Keratinocyte (primary cell): ENCODE measurements around the gene GPD1. TPM values are rescaled to one million over a fixed set of nuclear protein-coding genes. Genes with fewer than 3 reads are reported as not detected.

Experiments used
- DNase-seq: peaks from one replicate; pipeline ENCODE4 v3.0.0-alpha.2; 2011; ENCODE audit warnings: low read depth, missing footprints, low spot score
- FAIRE-seq: peaks from 2 replicates; lab custom pipeline; 2011; peaks lifted over from hg19 to GRCh38; lab: Jason Lieb, UNC
- H2AFZ ChIP-seq: 2 replicates; pipeline ENCODE4 v1.6.0; 2012; ENCODE audit warnings: low read length, control low read depth, inconsistent platforms; ENCODE audit not compliant: control insufficient read depth
- H3K27ac ChIP-seq: 2 replicates; pipeline ENCODE4 v1.5.1; 2011; ENCODE audit warnings: low read length; ENCODE audit not compliant: control insufficient read depth, insufficient read depth
- H3K27me3 ChIP-seq: 3 replicates; pipeline ENCODE4 v1.6.0; 2011; ENCODE audit warnings: low read length; ENCODE audit not compliant: control insufficient read depth, insufficient read depth; ENCODE audit errors: extremely low read depth
- H3K36me3 ChIP-seq, 2 experiments: 2 replicates in 1 of 2; 3 replicates in 1 of 2; pipeline ENCODE4 v1.5.1; 2011; ENCODE audit warnings: low read length in 2 of 2, mild to moderate bottlenecking in 1 of 2; ENCODE audit not compliant: control insufficient read depth in 2 of 2, insufficient read depth in 2 of 2; ENCODE audit errors: extremely low read depth in 1 of 2
- H3K4me1 ChIP-seq: 3 replicates; pipeline ENCODE4 v1.5.1; 2011; ENCODE audit warnings: low read length; ENCODE audit not compliant: control insufficient read depth, insufficient read depth; ENCODE audit errors: extremely low read depth
- H3K4me2 ChIP-seq: 3 replicates; pipeline ENCODE4 v1.6.0; 2011; ENCODE audit warnings: low read depth, low read length; ENCODE audit not compliant: control insufficient read depth, insufficient read depth; ENCODE audit errors: extremely low read depth
- H3K4me3 ChIP-seq, 3 experiments: fragments of 200-600 bp in 1 of 3; sonication (generic) in 1 of 3; 2 replicates in 2 of 3; 3 replicates in 1 of 3; pipeline ENCODE4 v1.5.1; 2011 to 2016; ENCODE audit warnings: low read length in 3 of 3, mild to moderate bottlenecking in 3 of 3, control low read depth in 2 of 3, inconsistent platforms in 1 of 3, low read depth in 1 of 3, mixed read lengths in 1 of 3, mixed run types in 1 of 3, moderate library complexity in 1 of 3; ENCODE audit not compliant: control insufficient read depth in 2 of 3, insufficient read depth in 2 of 3; ENCODE audit errors: extremely low read depth in 1 of 3
- H3K79me2 ChIP-seq: 2 replicates; pipeline ENCODE4 v1.6.0; 2012; ENCODE audit warnings: low read length; ENCODE audit not compliant: control insufficient read depth, insufficient read depth
- H3K9ac ChIP-seq: 3 replicates; pipeline ENCODE4 v1.6.0; 2011; ENCODE audit warnings: low read length; ENCODE audit not compliant: control insufficient read depth, insufficient read depth; ENCODE audit errors: extremely low read depth
- H3K9me1 ChIP-seq: 3 replicates; pipeline ENCODE4 v1.6.0; 2011; ENCODE audit warnings: low read length; ENCODE audit not compliant: control insufficient read depth, insufficient read depth; ENCODE audit errors: extremely low read depth
- H3K9me3 ChIP-seq: 2 replicates; pipeline ENCODE4 v1.5.1; 2012; ENCODE audit warnings: low read depth, low read length; ENCODE audit not compliant: control insufficient read depth
- H4K20me1 ChIP-seq: 3 replicates; pipeline ENCODE4 v1.6.0; 2011; ENCODE audit warnings: low read length; ENCODE audit not compliant: control insufficient read depth, insufficient read depth; ENCODE audit errors: extremely low read depth
- EZH2 ChIP-seq: IDR thresholded peaks from one replicate; pipeline ENCODE4 v1.6.1; 2012; ENCODE audit warnings: inconsistent platforms, mild to moderate bottlenecking, low read length, moderate library complexity
- dilution Hi-C: fragments of 300-500 bp; cut with MboI; formaldehyde crosslinking; loops from one replicate; pipeline ENCODE4 v1.7.0; 2020; ENCODE audit warnings: low sequenced_read_pairs; ENCODE audit not compliant: extremely low pct_ligation_motif_present
- polyA plus RNA-seq, 5 experiments: library from polyadenylated mRNA; depleted of rRNA in 3 of 5; stranded (reverse) in 3 of 5; stranded (forward) in 1 of 5; unstranded in 1 of 5; fragments of >200 nt; gene quantifications; 1 replicate in 1 of 5; 2 replicates in 3 of 5; 3 replicates in 1 of 5; pipeline versions ENCODE4 v1.2.1 to v1.2.3, GENCODE V29; 2011 to 2012; ENCODE audit warnings: missing spikeins in 2 of 5, low read depth in 1 of 5, low replicate concordance in 1 of 5
- TF ChIP-seq, protein P1 (sequence below), 3 experiments: IDR thresholded peaks in 1 of 3; conservative IDR thresholded peaks in 1 of 3; optimal IDR thresholded peaks in 1 of 3; 2 replicates in 2 of 3; 3 replicates in 1 of 3; pipeline versions ENCODE3 to v1.5.1; 2011; ENCODE audit warnings: low read length in 3 of 3, mild to moderate bottlenecking in 3 of 3, moderate library complexity in 2 of 3, control low read depth in 1 of 3, inconsistent platforms in 1 of 3; ENCODE audit not compliant: insufficient read depth in 2 of 3; ENCODE audit errors: extremely low read depth in 1 of 3

Gene GPD1
- polyA plus RNA-seq, 1 donor (not counting 4 experiments of a cell fraction or from before 2014, with no cell fraction given), result 0.13 TPM

DNA sequence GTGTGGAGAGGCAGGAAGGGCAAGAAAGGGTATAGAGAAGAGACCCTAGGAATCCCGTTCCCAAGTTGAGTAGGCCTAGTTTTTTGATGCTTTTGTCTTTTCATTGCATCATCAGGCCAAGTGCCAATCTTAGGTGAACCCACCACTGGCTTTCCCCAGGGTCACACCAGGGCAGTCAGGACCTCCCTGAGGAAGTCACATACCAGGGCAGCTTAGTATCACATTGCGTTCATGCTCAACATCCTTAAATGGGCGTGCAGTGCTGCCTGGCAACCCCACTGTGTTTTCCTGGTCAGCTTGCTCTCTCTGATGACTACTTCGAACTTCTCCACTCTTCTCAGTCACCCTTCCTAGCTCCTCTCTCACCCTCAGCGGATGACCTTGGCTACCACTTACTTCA is 37.4 kb upstream of the GPD1 start:
- H2AFZ ChIP-seq, result no peak overlapping the region

DNA sequence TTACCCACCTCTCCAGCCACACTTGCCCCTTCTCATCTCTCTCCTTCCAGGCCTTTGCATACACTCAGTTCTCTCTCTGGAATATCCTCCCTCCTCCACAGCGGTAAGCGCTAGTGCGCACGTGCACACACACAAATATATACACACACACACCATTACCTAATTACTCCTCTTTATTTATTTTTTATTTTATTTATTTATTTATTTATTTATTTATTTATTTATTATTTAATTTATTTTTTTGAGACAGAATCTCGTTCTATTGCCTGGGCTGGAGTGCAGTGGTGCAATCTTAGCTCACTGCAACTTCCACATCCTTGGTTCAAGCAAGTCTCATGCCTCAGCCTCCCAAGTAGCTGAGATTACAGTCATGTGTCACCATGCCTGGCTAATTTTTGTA is 34.7 kb upstream of the GPD1 start:
- Histone ChIP-seq H3K4me3 (no peak overlapping the region), H3K36me3 (peaks cover 0 to 1% of the 10 kb centered on the region in 2 experiments), H4K20me1 (no peaks in the 10 kb centered on the region), H3K4me1 (peaks cover 4% of the 10 kb centered on the region), H3K27me3 (no peaks in the 10 kb centered on the region), H3K79me2 (no peaks in the 10 kb centered on the region), H3K27ac (no peak overlapping the region), H3K9me3 (no peaks in the 10 kb centered on the region), H2AFZ (no peak overlapping the region), H3K9ac (no peak overlapping the region), H3K4me2 (no peak overlapping the region), H3K9me1 (no peaks in the 10 kb centered on the region)
- dilution Hi-C loops, result loop anchor here (10.0 to 25.0 kb wide), 2 partner anchors 64 to 207 kb away; no protein-coding TSS in a partner anchor
- FAIRE-seq (no peak), DNase-seq (no peak)
- TF ChIP-seq, protein P1, sequence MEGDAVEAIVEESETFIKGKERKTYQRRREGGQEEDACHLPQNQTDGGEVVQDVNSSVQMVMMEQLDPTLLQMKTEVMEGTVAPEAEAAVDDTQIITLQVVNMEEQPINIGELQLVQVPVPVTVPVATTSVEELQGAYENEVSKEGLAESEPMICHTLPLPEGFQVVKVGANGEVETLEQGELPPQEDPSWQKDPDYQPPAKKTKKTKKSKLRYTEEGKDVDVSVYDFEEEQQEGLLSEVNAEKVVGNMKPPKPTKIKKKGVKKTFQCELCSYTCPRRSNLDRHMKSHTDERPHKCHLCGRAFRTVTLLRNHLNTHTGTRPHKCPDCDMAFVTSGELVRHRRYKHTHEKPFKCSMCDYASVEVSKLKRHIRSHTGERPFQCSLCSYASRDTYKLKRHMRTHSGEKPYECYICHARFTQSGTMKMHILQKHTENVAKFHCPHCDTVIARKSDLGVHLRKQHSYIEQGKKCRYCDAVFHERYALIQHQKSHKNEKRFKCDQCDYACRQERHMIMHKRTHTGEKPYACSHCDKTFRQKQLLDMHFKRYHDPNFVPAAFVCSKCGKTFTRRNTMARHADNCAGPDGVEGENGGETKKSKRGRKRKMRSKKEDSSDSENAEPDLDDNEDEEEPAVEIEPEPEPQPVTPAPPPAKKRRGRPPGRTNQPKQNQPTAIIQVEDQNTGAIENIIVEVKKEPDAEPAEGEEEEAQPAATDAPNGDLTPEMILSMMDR (optimal IDR thresholded peaks at IDR 0.05 in 1 of 3, IDR thresholded peaks at IDR 0.05 in 1 of 3, conservative IDR thresholded peaks at IDR 0.05 in 1 of 3; ENCODE audit: extremely low read depth in 1 of 3, insufficient read depth in 2 of 3, low read length in 3 of 3), result no peak
- no peak for TF ChIP-seq EZH2

More for the DNA sequence above, 37.4 kb upstream of the GPD1 start:
- no peaks in the 10 kb centered on the region for H3K27me3 ChIP-seq
- H3K79me2 ChIP-seq, result no peaks in the 10 kb centered on the region
- no peak overlapping the region for H3K27ac ChIP-seq
- FAIRE-seq (no peak), DNase-seq (no peak)
- H4K20me1 ChIP-seq, result no peaks in the 10 kb centered on the region
- no peaks in the 10 kb centered on the region for H3K9me1 ChIP-seq
- H3K4me2 ChIP-seq, result no peak overlapping the region
- dilution Hi-C loops, result loop anchor here (10.0 to 25.0 kb wide), 2 partner anchors 62 to 204 kb away; no protein-coding TSS in a partner anchor
- TF ChIP-seq EZH2, result no peak
- TF ChIP-seq, protein P1 (optimal IDR thresholded peaks at IDR 0.05 in 1 of 3, IDR thresholded peaks at IDR 0.05 in 1 of 3, conservative IDR thresholded peaks at IDR 0.05 in 1 of 3; ENCODE audit: extremely low read depth in 1 of 3, insufficient read depth in 2 of 3, low read length in 3 of 3), result no peak
- no peak overlapping the region for H3K9ac ChIP-seq
- no peak overlapping the region for H3K4me3 ChIP-seq
- peaks cover 12% of the 10 kb centered on the region for H3K4me1 ChIP-seq
- H3K36me3 ChIP-seq, result peaks cover 0 to 1% of the 10 kb centered on the region in 2 experiments
- H3K9me3 ChIP-seq, result no peaks in the 10 kb centered on the region
